Activated CD8-positive, alpha-beta T cell treated with anti-CD3 and anti-CD28 coated beads, Interleukin-2, amount 10 ng/mL, durations not matched to agents 7 days and 5 days (primary cell): Measurements from ENCODE around the gene PCMTD2. TPM values are rescaled to one million over a fixed set of nuclear protein-coding genes. Genes with fewer than 3 reads are reported as not detected.

Source experiments
- total RNA-seq, 2 experiments: library from RNA; stranded (reverse); gene quantifications; one replicate each; pipeline ENCODE4 v1.2.3, GENCODE V29; 2021

PCMTD2 gene
- total RNA-seq, 2 experiments from 2014 or later = 32.0 to 33.2 TPM

Other genes starting within 250 kb of the PCMTD2 start
- 1 to 10 TPM; 6.4 to 7.6 TPM for gene C20orf204, start 219.6 kb upstream of the PCMTD2 start, total RNA-seq
- gene SOX18, start 206.1 kb upstream of the PCMTD2 start, total RNA-seq = under 1 TPM; 0.13 to 0.21 TPM
- gene TCEA2, start 192.6 kb upstream of the PCMTD2 start, total RNA-seq = 10 to 100 TPM; 49.6 to 55.3 TPM
- gene RGS19, start 176.2 kb upstream of the PCMTD2 start, total RNA-seq = 100 to 1,000 TPM; 130 to 135 TPM
- 1 to 10 TPM; 1.5 to 2.0 TPM for gene OPRL1, start 175.7 kb upstream of the PCMTD2 start, total RNA-seq
- gene LKAAEAR1, start 171.3 kb upstream of the PCMTD2 start, total RNA-seq = under 1 TPM; 0.34 to 0.61 TPM
- gene NPBWR2, start 148.2 kb upstream of the PCMTD2 start, total RNA-seq = not detected
- gene MYT1, start 91.3 kb upstream of the PCMTD2 start, total RNA-seq = not detected